Heart left ventricle (tissue), 16 donors: ENCODE results near the gene ABTB2. TPM values are rescaled to one million over a fixed set of nuclear protein-coding genes. Genes with fewer than 3 reads are reported as not detected.

Source experiments
- ATAC-seq, 4 donors: fragments of 200-7000 bp; cut with Tn5 transposase; one replicate each; pipeline ENCODE4 v1.9.1; 2020 to 2022; ENCODE audit warnings: moderate library complexity in 4 of 4, mild to moderate bottlenecking in 3 of 4, moderate number of reproducible peaks in 1 of 4
- DNase-seq, 5 donors: peaks; one replicate each; pipeline ENCODE4 v3.0.0-alpha.2; 2020
- H3K27ac ChIP-seq, 12 donors: fragments of 200-600 bp; sonication (generic) in 4 of 12; one replicate each; pipeline versions ENCODE4 v1.5.0 to v1.8.0; 2016 to 2022; ENCODE audit warnings: mild to moderate bottlenecking in 2 of 12
- H3K27me3 ChIP-seq, 9 donors: fragments of 200-600 bp; sonication (generic) in 2 of 9; one replicate each; pipeline versions ENCODE4 v1.5.1 to v1.8.0; 2016 to 2022; ENCODE audit warnings: mild to moderate bottlenecking in 3 of 9
- H3K36me3 ChIP-seq, 9 donors: fragments of 200-600 bp; sonication (generic) in 2 of 9; one replicate each; pipeline versions ENCODE4 v1.5.0 to v1.8.0; 2018 to 2022; ENCODE audit warnings: mild to moderate bottlenecking in 2 of 9
- H3K4me1 ChIP-seq, 12 donors: fragments of 200-600 bp; sonication (generic) in 4 of 12; one replicate each; pipeline versions ENCODE4 v1.5.0 to v1.8.0; 2016 to 2022; ENCODE audit warnings: mild to moderate bottlenecking in 3 of 12
- H3K4me3 ChIP-seq, 12 donors: fragments of 200-600 bp; sonication (generic) in 4 of 12; one replicate each; pipeline versions ENCODE4 v1.5.0 to v1.8.0; 2017 to 2022; ENCODE audit warnings: mild to moderate bottlenecking in 9 of 12, moderate library complexity in 4 of 12
- H3K9me3 ChIP-seq, 12 donors: fragments of 200-600 bp; sonication (generic) in 4 of 12; one replicate each; pipeline versions ENCODE4 v1.5.0 to v1.8.0; 2016 to 2022; ENCODE audit warnings: mild to moderate bottlenecking in 1 of 12
- CTCF ChIP-seq, 12 donors: fragments of 200-600 bp; sonication (generic) in 4 of 12; IDR thresholded peaks; one replicate each; pipeline versions ENCODE4 v1.5.0 to v1.8.0; 2018 to 2022; ENCODE audit warnings: antibody characterized with exemption in 12 of 12, mild to moderate bottlenecking in 5 of 12
- POLR2A ChIP-seq, 2 donors: fragments of 450-650 bp; IDR thresholded peaks; one replicate each; pipeline ENCODE4 v1.6.1; 2017; ENCODE audit warnings: antibody characterized with exemption in 2 of 2, mild to moderate bottlenecking in 2 of 2, moderate library complexity in 2 of 2
- whole genome bisulfite sequencing, 4 donors: extraction: QIAGEN DNeasy Blood & Tissue Kit in 2 of 4; methylation state at CpG; one replicate each; pipeline versions ENCODE4 v1.1.5 to v1.1.7; 2013 to 2018; 5-methylcytosine and 5-hydroxymethylcytosine counted together
- intact Hi-C, 10 donors: fragments of 100-400 bp; cut with DNase I; formaldehyde crosslinking; loops; one replicate each; pipeline versions ENCODE4 v1.11.1 to v1.14.2; 2022
- polyA plus RNA-seq, 2 donors: library from polyadenylated mRNA; stranded (reverse); fragments of 200-250 nt; gene quantifications; one replicate each; pipeline ENCODE4 v1.2.3, GENCODE V29; 2013
- total RNA-seq, 9 donors: library from RNA; depleted of rRNA in 2 of 9; stranded (reverse); fragments of >200 nt in 2 of 9; fragmentation: NEBNext Ultra II Directional in 3 of 9; extraction: Animal tissue kit (Norgen Biotek cat#: 25700) in 3 of 9; gene quantifications; one replicate each; pipeline versions ENCODE4 v1.1.0 to v1.2.4, GENCODE V29; 2016 to 2023
- donor health status: ischemic (EF 13 %, LVEDD 7.1; RV severe dilation, severe dysfunction).
- donor health status: healthy with polysubstance abuse.
- donor health status: DM: no; HTN: yes; CAD: no.
- donor health status: DM: no; HTN: no; CAD: no.
- donor health status: ischemic (EF 25% LVEDD 6.9; RV normal size, moderate dysfunction).
- donor health status: ischemic (EF 25% LVEDD 5.7; RV mildly dilated, moderate dysfunction).
- donor health status: healthy.
- donor health status: DM: yes; HTN: yes; CAD: no.
- donor health status: ischemic (EF 35%, LVEDD 5.7; RV mildly dilated, moderate dysfunction).
- donor health status: nonischemic (EF 11% LVEDD 7.7; RV severe dilation, severe dysfunction).
- donor health status: DM: yes; HTN: yes; CAD: no.
- donor health status: PGD.
- donor health status: ischemic (EF 29% LVEDD 5.4; RV normal size, mild dysfunction).
- donor health status: nonischemic (EF 23%, LVEDD 6.1; RV moderate dilation, normal function).

ABTB2 gene
- total and polyA plus RNA-seq, 11 donors, result 3.3 to 27.1 (median 12.5) TPM

GRCh38 chr11:34104680-34105078 lies 253.1 kb downstream of the ABTB2 start:
- intact Hi-C loops, result loop anchor here (1.0 to 10.0 kb wide), 10 partner anchors 37 to 253 kb away; partner anchors contain the start of genes CAPRIN1 (in 8 of the 10) and ABTB2 (in 2 of the 10)
- H3K27ac ChIP-seq, result peak overlapping the region; percentile 83 to 97 (median 92)
- peak overlapping the region; percentile 69 to 98 (median 88) for H3K4me3 ChIP-seq
- ATAC-seq, result no peak
- peaks cover 0 to 25% (median 14%) of the 10 kb centered on the region in 12 donors for H3K4me1 ChIP-seq
- DNase-seq, result no peak
- WGBS, 4 donors, result 16 to 23% (median 18%) methylated on average over 6 of the region's 6 CpGs
- peaks cover 0 to 54% (median 49%) of the 10 kb centered on the region in 9 donors for H3K36me3 ChIP-seq
- no peak for TF ChIP-seq CTCF (IDR thresholded peaks at IDR 0.05)
- TF ChIP-seq POLR2A (IDR thresholded peaks at IDR 0.05), result no peak
- no peaks in the 10 kb centered on the region for H3K9me3 ChIP-seq
- no peaks in the 10 kb centered on the region for H3K27me3 ChIP-seq

Other genes starting within 250 kb of the ABTB2 start
- 100 to 1,000 TPM in 5 of 9 donors, 10 to 100 TPM in 4; 70.6 to 183 (median 103) TPM for gene CAT, start 80.9 kb upstream of the ABTB2 start, total RNA-seq
- 10 to 100 TPM; 49.9 to 57.2 TPM for gene CAT, start 80.9 kb upstream of the ABTB2 start, polyA plus RNA-seq
- gene ELF5, start 155.8 kb upstream of the ABTB2 start, total RNA-seq, result not detected
- gene ELF5, start 155.8 kb upstream of the ABTB2 start, polyA plus RNA-seq, result not detected